Endothelial cell of hepatic sinusoid (primary cell): Measurements from ENCODE around the gene S100A16.
"Not testable (repeated sequence)": the region's sequence is repeated elsewhere in the genome, so short reads cannot be mapped to it uniquely, and the experiment has no call there.

Source experiments
- in situ Hi-C: cut with HindIII; loops from 2 replicates; pipeline ENCODE4 v1.10.0; 2017; ENCODE audit warnings: low sequenced_read_pairs

Gene S100A16

DNA sequence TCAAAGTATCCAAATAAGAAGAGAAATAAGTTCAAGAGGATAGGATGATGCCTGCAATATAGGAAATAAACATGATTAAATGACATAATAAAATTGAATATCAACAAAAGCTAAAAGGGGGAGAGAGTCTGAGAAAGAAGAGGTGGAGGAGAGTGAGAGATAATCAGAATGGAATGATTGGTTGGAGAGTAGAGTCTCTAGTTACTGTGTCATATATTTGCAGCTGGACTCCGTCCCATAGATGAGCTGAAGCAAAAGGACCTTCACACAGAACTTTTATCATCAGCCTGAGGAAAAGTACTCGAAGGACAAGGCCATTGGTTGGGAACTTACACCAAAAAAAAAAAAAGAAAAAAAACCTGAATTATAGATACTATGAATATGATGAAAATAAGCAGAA is 24.5 kb downstream of the S100A16 start:
- in situ Hi-C loops, result no loop called here

DNA sequence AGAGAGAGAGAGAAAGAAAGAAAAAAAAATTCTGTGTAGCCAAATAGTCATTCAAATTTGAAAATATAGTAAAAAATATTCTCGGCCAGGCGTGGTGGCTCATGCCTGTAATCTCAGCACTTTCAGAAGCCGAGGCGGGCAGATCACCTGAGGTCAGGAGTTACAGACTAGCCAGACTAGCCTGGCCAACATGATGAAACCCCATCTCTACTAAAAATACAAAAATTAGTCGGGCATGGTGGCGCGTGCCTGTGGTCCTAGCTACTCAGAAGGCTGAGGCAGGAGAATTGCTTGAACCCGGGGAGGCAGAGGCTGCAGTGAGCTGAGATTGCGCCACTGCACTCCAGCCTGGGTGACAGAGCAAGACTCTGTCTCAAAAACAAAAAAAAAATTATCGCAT is 24.9 kb downstream of the S100A16 start:
- in situ Hi-C loops, result not testable (repeated sequence)

GRCh38 chr1:153587314-153587713 is 25.6 kb downstream of the S100A16 start:
- in situ Hi-C loops, result no loop called here

- in situ Hi-C loops, result no loop called here
Observed at GRCh38 chr1:153586347-153586746, 26.6 kb downstream of the S100A16 start.

GRCh38 chr1:153585006-153585405 is 27.9 kb downstream of the S100A16 start:
- in situ Hi-C loops, result no loop called here

GRCh38 chr1:153583976-153584375 is 29.0 kb downstream of the S100A16 start:
- in situ Hi-C loops, result no loop called here

DNA sequence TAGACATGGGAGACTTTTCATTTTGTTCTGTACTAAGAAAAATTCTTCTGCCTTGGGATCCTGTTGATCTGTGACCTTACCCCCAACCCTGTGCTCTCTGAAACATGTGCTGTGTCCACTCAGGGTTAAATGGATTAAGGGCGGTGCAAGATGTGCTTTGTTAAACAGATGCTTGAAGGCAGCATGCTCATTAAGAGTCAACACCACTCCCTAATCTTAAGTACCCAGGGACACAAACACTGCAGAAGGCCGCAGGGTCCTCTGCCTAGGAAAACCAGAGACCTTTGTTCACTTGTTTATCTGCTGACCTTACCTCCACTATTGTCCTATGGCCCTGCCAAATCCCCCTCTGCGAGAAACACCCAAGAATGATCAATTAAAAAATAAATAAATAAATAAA is 29.4 kb downstream of the S100A16 start:
- in situ Hi-C loops, result not testable (repeated sequence)

GRCh38 chr1:153582836-153583235 is 30.1 kb downstream of the S100A16 start:
- in situ Hi-C loops, result not testable (repeated sequence)

DNA sequence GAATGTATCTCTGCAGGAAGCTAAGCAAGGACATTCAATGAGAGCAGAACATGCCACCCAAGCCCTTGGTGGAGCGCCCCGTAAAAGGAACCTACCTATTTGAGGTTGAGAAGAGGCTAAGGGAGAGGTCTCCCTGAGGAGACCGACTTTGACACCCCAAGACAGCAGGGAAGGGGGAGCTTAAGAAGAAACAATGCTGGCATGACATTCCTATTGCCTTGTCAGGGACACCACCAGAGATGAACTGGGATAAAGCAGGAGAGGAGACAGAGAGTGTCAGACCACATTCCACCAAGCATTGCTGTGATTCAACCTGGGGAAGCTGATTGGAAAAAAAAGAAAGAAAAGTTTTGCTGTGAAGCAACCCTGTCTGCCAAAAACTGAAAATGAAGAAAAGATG is 34.0 kb downstream of the S100A16 start:
- in situ Hi-C loops, result loop anchor here (10.0 kb wide), 1 partner anchor 74 kb away; no protein-coding TSS in a partner anchor

- in situ Hi-C loops, result loop anchor here (10.0 kb wide), 1 partner anchor 74 kb away; no protein-coding TSS in a partner anchor
Observed at GRCh38 chr1:153578490-153578889, 34.4 kb downstream of the S100A16 start.

DNA sequence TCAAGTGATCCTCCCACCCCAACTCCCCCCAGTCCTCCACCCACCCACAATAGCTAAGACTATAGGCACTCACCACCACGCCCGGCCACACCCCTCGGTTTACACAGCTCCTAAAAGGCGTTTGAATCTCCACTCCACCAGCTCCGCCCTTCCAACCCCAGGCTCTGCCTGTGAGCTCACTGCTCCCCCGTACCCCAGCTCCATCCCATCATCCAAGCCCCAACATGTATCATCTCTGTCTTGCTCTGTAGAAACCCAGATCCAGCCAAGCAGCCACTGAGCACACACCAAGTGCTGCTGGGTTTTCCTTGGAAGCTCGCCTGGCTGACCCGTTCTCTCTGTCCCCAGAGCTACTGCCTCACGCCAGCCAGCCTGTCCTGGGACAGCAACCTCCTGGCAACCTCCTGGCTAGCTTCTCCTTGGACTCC is 35.3 kb downstream of the S100A16 start:
- in situ Hi-C loops, result loop anchor here (10.0 kb wide), 1 partner anchor 73 kb away; no protein-coding TSS in a partner anchor

DNA sequence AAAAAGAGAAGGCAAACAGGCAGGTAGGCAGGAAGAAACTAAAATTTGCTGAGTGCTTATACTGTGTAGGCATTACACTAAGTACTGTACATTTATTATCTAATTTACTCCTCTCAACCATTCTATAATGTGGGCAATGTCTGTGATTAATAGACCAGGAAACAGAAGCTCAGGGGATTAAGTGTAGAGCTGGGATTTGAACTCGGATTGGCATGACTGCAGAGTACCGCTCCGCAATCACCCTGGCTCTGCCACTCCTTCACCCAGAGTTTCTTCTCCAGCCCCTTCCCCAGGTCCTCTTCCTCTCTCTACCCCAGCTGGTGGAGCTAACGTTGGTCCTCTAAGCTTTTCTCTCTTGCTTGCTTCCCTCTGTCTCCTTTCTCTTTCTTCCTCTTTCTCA is 35.8 kb downstream of the S100A16 start:
- in situ Hi-C loops, result loop anchor here (10.0 kb wide), 1 partner anchor 72 kb away; no protein-coding TSS in a partner anchor

GRCh38 chr1:153575497-153575896 is 37.4 kb downstream of the S100A16 start:
- in situ Hi-C loops, result loop anchor here (10.0 kb wide), 1 partner anchor 71 kb away; no protein-coding TSS in a partner anchor

- in situ Hi-C loops, result loop anchor here (10.0 kb wide), 1 partner anchor 70 kb away; no protein-coding TSS in a partner anchor
Observed at GRCh38 chr1:153575081-153575491, 37.9 kb downstream of the S100A16 start.

DNA sequence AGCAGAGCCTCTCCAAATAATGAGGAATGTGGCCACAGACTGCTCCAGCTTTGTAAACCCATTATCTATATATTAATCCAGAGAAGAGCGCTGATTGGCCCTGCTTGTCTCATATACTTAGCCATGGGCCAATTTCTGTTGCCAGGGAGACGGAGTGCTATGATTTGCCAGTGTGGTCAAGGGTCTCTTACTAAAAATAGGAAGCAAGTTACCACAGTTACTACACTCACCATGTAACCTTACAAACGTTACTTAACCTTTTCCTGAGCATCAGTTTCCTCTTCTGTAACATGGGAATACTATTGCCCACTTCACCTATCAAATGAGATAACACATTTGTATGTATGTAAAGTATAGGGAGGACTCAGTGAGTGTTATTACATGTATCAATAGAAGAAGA is 39.6 kb downstream of the S100A16 start:
- in situ Hi-C loops, result loop anchor here (10.0 kb wide), 1 partner anchor 69 kb away; no protein-coding TSS in a partner anchor

GRCh38 chr1:153572569-153573015 is 40.3 kb downstream of the S100A16 start:
- in situ Hi-C loops, result loop anchor here (10.0 kb wide), 1 partner anchor 68 kb away; no protein-coding TSS in a partner anchor

- in situ Hi-C loops, result loop anchor here (10.0 kb wide), 1 partner anchor 67 kb away; no protein-coding TSS in a partner anchor
Observed at GRCh38 chr1:153571706-153572105, 41.2 kb downstream of the S100A16 start.

- in situ Hi-C loops, result loop anchor here (10.0 kb wide), 1 partner anchor 66 kb away; no protein-coding TSS in a partner anchor
Observed at GRCh38 chr1:153570874-153571273, 42.1 kb downstream of the S100A16 start.

- in situ Hi-C loops, result no loop called here
Observed at GRCh38 chr1:153569465-153569864, 43.5 kb downstream of the S100A16 start.

GRCh38 chr1:153568367-153569099 is 44.4 kb downstream of the S100A16 start:
- in situ Hi-C loops, result no loop called here

- in situ Hi-C loops, result no loop called here
Observed at GRCh38 chr1:153567621-153568366, 45.1 kb downstream of the S100A16 start.
